ENCODE results near the gene DOCK1. TPM values are rescaled to one million over a fixed set of nuclear protein-coding genes. Genes with fewer than 3 reads are reported as not detected.

DOCK1 gene
- total RNA-seq, 1 donor from 2014 or later, result 99.7 TPM

DNA sequence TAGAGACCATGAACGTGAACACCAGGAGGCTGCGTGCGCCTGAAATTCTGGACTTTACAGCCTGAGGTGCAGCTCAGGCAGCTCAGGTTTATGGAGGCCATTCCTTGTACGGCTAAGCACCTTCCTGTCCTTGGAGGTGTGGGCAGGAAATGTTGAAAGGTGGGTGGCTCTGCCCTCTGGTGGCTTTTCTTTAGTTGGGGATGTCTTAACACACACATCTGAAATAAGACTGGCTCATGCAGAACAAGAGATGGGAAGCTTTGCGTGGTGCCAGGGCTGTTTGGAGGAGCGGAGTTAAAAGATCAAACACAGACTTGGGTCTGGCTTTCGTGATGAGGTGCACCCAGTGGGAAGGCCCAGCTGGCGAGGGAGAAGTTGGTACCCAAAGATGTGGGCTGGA, 64.1 kb downstream of the DOCK1 start:
- intact Hi-C loops (cut with DNase I), result no loop called here
- no peak for ATAC-seq

GRCh38 chr10:126972635-126973414, 67.6 kb downstream of the DOCK1 start:
- DNase-seq (ENCODE audit: low spot score) (no peak), ATAC-seq (peak; percentile 72)
- intact Hi-C loops (cut with DNase I), result no loop called here

More for the DNA sequence above, 64.1 kb downstream of the DOCK1 start:
- no peak for DNase-seq (ENCODE audit: low spot score)

DNA sequence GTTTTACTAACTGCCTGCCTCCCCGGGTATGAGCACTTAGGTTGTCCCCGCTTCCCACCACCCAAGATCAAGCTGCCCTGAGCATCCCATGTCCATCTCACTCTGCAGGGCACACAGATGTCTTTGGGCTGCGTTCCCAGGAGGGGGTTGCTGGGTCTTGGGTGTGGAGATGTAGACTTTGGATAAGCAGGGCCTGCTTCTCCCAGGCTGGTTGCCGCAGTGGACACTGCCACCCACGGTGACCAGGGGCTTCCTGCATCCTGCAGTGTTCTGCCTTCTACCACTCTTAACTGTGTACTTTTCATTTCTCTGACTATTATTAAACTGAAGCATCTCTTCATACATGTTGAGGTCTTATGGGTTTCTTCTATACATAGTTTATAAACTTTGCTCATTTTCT, 70.0 kb downstream of the DOCK1 start:
- DNase-seq (ENCODE audit: low spot score) (no peak), ATAC-seq (no peak)
- intact Hi-C loops (cut with DNase I), result no loop called here

GRCh38 chr10:126977216-126977615, 72.0 kb downstream of the DOCK1 start:
- DNase-seq (ENCODE audit: low spot score) (no peak), ATAC-seq (no peak)
- intact Hi-C loops (cut with DNase I), result no loop called here

DNA sequence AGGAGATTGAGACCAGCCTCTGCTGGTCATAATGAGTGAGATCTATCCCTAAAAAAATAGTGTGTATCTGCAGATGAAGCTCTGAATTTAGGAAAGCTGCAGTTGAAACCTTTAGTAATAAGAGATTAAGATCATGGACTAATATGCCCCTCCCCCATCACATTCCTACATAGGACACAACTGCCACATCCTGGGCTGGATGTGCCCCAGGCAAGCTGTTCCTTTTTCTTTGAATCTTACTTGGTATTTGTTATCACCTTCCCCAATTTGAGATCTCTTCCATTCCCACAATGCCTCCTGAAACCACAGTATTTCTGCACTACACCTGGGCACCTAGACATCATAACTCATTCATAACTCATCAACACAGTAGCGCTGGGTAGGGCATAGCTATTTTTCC, 74.1 kb downstream of the DOCK1 start:
- intact Hi-C loops (cut with DNase I), result no loop called here
- no peak for DNase-seq (ENCODE audit: low spot score)
- no peak for ATAC-seq

DNA sequence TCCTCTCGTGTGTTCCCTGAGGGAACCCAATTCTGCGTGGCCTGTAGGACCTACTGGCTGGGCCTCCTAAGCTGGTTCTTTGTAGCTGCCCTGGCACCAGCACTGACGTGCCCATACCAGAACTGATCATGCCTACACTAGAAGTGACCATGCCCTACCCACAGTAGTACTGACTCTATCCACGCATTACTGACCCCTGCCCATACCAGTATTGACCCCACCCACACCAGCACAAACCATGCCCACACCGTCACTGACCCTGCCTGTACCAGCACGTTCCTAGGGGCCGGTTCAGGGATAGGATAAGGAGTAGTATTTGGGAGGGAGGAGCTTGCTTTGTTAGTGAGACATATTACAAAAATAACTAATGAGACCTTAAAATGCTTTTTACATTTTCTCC, 88.0 kb downstream of the DOCK1 start:
- intact Hi-C loops (cut with DNase I), result no loop called here
- ATAC-seq, result no peak

GRCh38 chr10:126997801-126998590, 92.8 kb downstream of the DOCK1 start:
- intact Hi-C loops (cut with DNase I), result no loop called here
- DNase-seq (ENCODE audit: low spot score) (no peak), ATAC-seq (no peak)

More for the DNA sequence above, 88.0 kb downstream of the DOCK1 start:
- DNase-seq (ENCODE audit: low spot score), result no peak

GRCh38 chr10:127000598-127000997, 95.4 kb downstream of the DOCK1 start:
- DNase-seq (ENCODE audit: low spot score) (no peak), ATAC-seq (no peak)
- intact Hi-C loops (cut with DNase I), result no loop called here

GRCh38 chr10:127003032-127003685, 97.9 kb downstream of the DOCK1 start:
- no peak for DNase-seq (ENCODE audit: low spot score)

DNA sequence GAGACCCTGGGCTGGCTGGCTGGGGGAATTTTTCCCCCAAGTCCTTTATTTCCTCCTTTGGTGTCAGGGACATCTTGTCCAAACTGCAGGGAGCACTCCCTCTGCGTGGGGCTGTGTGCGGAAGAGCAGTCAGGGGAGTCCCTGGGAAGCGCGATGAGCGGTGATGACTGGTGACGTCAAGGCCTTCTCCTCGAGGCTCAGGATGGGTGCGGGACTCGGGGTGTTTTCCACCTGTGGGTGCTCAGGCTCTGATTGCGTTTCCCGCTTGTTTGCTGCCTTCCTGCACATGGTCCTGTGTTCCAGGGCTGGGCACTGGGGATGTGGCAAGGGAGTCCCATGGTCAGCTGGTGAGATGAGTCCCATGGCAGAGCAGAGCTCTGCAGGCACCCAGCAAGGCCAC, 101.2 kb downstream of the DOCK1 start:
- intact Hi-C loops (cut with DNase I), result no loop called here
- DNase-seq (ENCODE audit: low spot score), result no peak
- no peak for ATAC-seq

More at GRCh38 chr10:127003032-127003685, 97.9 kb downstream of the DOCK1 start:
- ATAC-seq, result no peak
- intact Hi-C loops (cut with DNase I), result no loop called here

GRCh38 chr10:127009366-127009765, 104.1 kb downstream of the DOCK1 start:
- DNase-seq (ENCODE audit: low spot score) (no peak), ATAC-seq (no peak)
- intact Hi-C loops (cut with DNase I), result no loop called here

DNA sequence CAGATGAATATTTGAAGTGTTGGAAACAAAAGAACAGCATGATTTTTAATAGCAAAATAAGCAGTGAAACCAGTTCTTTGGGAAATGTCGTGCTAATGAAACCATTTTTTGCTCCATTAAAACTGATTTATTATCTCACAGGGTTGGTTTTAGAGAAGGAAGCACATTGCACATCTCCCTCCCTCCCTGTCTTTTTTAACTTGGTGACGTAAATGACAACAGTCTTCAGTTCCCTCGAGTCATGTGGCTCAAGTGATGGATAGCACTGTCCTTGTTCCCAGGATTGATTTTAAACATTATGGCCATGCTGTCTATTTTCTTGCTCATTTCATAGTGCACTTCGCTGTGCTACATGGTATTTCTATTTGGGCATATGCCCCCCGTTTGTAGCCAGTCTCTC, 105.9 kb downstream of the DOCK1 start:
- ATAC-seq, result no peak
- DNase-seq (ENCODE audit: low spot score), result no peak
- intact Hi-C loops (cut with DNase I), result no loop called here

DNA sequence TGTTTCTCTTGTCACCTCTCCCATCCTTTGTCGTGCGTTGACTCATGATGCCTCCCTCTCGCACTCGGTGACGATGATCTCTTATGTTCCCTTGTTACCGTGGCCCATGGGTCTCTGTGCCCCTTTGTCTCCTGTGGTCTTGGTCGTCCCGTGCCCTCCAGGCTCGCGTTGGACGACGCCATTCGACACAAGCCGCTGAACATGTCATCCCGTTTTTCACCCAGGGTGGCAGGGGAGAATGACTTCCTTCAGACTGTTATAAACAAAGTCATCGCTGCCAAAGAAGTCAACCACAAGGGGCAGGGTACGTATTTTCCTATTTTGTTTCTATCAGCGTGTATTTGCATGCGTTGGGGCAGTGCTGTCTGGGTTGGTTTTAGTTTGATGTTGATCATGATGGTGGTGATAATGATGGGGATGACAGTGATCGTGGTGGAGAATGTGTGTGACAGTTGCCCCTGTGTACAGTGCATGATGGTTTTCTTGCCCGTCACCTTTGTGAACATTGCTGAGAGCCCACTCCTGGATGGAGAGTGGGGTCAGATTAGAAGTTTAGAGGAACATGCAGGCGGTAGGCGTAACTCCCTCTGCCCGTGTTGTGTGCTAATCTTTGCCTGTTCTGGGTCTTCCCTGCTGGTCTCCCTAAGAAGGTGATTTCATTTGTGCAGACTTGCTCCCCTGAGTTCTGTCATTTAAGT, 107.0 kb downstream of the DOCK1 start:
- ATAC-seq (peak; percentile 14), DNase-seq (ENCODE audit: low spot score) (no peak)
- intact Hi-C loops (cut with DNase I), result no loop called here

DNA sequence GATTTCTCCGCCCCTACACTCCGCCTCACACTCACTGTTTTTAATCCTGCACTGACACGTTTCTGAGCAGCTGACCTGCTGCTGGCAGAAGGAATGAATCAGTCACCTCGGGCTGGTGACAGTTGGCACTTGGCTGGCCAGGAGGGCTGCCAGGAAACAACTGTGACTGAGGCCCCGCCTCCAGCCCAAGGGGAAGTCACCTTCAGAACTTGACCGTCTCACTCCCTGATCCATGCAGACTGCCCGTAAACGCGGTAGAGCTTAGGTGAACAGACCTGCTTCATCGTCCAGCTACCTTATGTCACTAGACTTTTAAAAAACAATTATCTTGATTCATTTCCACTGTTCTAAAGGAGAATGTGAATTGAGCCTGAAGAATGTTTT, 107.5 kb downstream of the DOCK1 start:
- intact Hi-C loops (cut with DNase I), result no loop called here
- DNase-seq (ENCODE audit: low spot score), result no peak
- peak; percentile 37 for ATAC-seq

DNA sequence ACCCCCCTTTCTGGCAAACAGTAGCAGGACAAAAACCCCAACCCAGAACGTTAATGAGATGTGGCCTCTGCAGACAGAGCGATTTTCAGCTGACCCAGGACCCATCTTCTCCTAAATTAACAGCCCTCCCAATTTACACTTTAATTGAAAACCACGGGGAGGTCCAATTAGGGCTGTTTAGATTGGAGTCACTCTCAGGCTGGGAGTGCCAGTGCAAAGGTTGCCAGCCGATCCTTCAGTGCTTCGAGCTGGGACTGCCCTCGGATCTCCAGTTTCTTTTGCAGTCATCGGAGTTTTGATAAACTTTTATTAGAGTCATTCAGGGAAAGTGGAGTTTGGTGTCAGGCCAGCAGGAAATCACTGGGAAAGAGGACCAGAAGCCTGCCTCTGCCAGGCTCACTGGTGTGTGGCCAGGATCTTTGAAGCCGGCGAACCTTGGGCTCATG, 108.0 kb downstream of the DOCK1 start:
- intact Hi-C loops (cut with DNase I), result no loop called here
- ATAC-seq, result no peak
- no peak for DNase-seq (ENCODE audit: low spot score)

DNA sequence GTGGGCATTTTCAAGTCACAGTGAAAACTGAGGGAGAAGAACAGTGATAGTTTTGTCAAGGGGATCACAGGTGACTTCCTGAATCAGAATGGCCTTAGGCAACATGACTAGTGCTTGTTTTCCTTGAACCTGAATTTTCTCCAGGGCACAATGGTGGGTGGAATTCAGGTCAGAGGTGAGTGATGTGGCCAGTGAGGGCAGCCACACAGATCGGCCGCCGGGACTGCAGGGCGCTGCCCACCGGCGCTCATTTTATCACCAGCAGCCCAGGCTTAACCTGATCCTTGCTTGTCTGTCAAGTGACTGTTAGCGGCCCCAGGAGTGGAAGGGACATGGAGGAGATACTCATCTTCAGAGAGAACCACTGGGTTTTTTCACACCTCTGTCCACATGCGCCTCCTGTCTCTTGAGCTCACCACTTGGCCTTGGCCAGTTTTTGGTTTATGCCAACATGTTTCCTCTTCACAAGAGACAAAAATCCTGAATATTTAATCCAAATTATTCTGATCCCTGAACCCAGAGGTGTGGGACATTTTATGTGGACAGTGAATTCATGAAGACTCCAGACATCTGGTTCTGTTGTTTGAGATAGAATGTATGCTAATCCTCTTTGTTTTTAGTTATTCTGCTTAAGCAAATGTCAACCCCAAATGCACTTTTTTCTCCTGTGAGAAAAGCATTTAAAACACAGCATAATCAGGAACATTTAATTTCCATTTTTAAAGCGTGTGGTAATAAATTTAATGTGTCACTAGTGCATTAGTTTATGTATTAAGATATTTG, 108.7 kb downstream of the DOCK1 start:
- intact Hi-C loops (cut with DNase I), result no loop called here
- no peak for DNase-seq (ENCODE audit: low spot score)
- ATAC-seq, result no peak

GRCh38 chr10:127014671-127015070, 109.4 kb downstream of the DOCK1 start:
- ATAC-seq (no peak), DNase-seq (ENCODE audit: low spot score) (no peak)
- intact Hi-C loops (cut with DNase I), result no loop called here

- DNase-seq (ENCODE audit: low spot score) (no peak), ATAC-seq (no peak)
- intact Hi-C loops (cut with DNase I), result no loop called here
Observed at GRCh38 chr10:127015373-127015772, 110.1 kb downstream of the DOCK1 start.

DNA sequence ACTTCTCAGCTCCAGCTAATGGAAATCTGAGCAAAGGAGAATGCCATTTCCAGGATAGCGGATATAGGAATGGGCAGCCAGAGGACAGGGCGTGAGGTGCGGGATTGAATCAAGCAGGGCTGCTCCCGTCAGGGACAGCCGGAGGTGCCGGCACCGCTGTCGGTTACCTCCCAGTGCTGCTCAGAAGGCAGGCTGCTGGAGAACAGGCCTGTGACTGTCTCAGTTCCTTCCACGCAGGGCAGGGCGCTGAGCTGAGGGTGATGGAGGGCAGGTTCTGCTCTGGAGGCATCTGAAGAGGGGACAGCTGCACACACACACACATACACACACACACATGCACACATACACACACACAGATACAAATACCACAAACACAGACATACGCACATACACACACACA, 111.1 kb downstream of the DOCK1 start:
- no peak for DNase-seq (ENCODE audit: low spot score)
- ATAC-seq, result no peak
- intact Hi-C loops (cut with DNase I), result no loop called here

All from sciatic nerve (tissue), 2 donors.